Heart right ventricle (tissue), 16 donors: ENCODE measurements around the gene NOD1. TPM values are rescaled to one million over a fixed set of nuclear protein-coding genes. Genes with fewer than 3 reads are reported as not detected.

Experiments
- ATAC-seq, 8 donors: fragments of 200-7000 bp; cut with Tn5 transposase; one replicate each; pipeline ENCODE4 v1.9.1; 2020; ENCODE audit warnings: mild to moderate bottlenecking in 8 of 8, moderate library complexity in 8 of 8, moderate number of reproducible peaks in 1 of 8
- DNase-seq, 2 donors: peaks; one replicate each; pipeline ENCODE4 v3.0.0-alpha.2; 2020
- H3K27ac ChIP-seq, 10 donors: fragments of 200-600 bp; sonication (generic) in 2 of 10; one replicate each; pipeline versions ENCODE4 v1.5.0 to v1.8.0; 2020 to 2022; ENCODE audit warnings: mild to moderate bottlenecking in 3 of 10
- H3K27me3 ChIP-seq, 7 donors: fragments of 200-600 bp; one replicate each; pipeline ENCODE4 v1.8.0; 2021 to 2022; ENCODE audit warnings: mild to moderate bottlenecking in 2 of 7
- H3K36me3 ChIP-seq, 9 donors: fragments of 200-600 bp; sonication (generic) in 1 of 9; one replicate each; pipeline versions ENCODE4 v1.5.0 to v1.8.0; 2020 to 2022; ENCODE audit warnings: mild to moderate bottlenecking in 2 of 9
- H3K4me1 ChIP-seq, 9 donors: fragments of 200-600 bp; sonication (generic) in 1 of 9; one replicate each; pipeline versions ENCODE4 v1.5.0 to v1.8.0; 2020 to 2022; ENCODE audit warnings: mild to moderate bottlenecking in 4 of 9
- H3K4me3 ChIP-seq, 10 donors: fragments of 200-600 bp; sonication (generic) in 2 of 10; one replicate each; pipeline versions ENCODE4 v1.5.0 to v1.8.0; 2020 to 2022; ENCODE audit warnings: mild to moderate bottlenecking in 7 of 10, moderate library complexity in 2 of 10
- H3K9me3 ChIP-seq, 11 donors: fragments of 200-600 bp in 10 of 11; sonication (generic) in 2 of 11; one replicate each; pipeline versions ENCODE4 v1.5.0 to v1.8.0; 2013 to 2022; ENCODE audit warnings: mild to moderate bottlenecking in 2 of 11, control low read depth in 1 of 11, moderate library complexity in 1 of 11
- CTCF ChIP-seq, 9 donors: fragments of 200-600 bp; sonication (generic) in 2 of 9; IDR thresholded peaks; one replicate each; pipeline versions ENCODE4 v1.5.0 to v1.8.0; 2021 to 2022; ENCODE audit warnings: antibody characterized with exemption in 9 of 9, mild to moderate bottlenecking in 5 of 9, moderate library complexity in 1 of 9
- WGBS, 2 donors: extraction: QIAGEN DNeasy Blood & Tissue Kit; methylation state at CpG; one replicate each; pipeline ENCODE4 v1.1.7; 2013; ENCODE audit warnings: inconsistent platforms in 1 of 2; 5-methylcytosine and 5-hydroxymethylcytosine counted together
- intact Hi-C, 10 donors: fragments of 100-400 bp; cut with DNase I; formaldehyde crosslinking; loops; one replicate each; pipeline versions ENCODE4 v1.11.1 to v1.14.2; 2022
- polyA plus RNA-seq, 2 donors: library from polyadenylated mRNA; stranded (reverse); fragments of 200-250 nt; gene quantifications; one replicate each; pipeline ENCODE4 v1.2.3, GENCODE V29; 2013
- total RNA-seq, 10 donors: library from RNA; stranded (reverse); fragmentation: NEBNext Ultra II Directional in 3 of 10; extraction: Animal tissue kit (Norgen Biotek cat#: 25700) in 3 of 10; gene quantifications; one replicate each; pipeline versions ENCODE4 v1.2.1 to v1.2.4, GENCODE V29; 2021 to 2023
- donor health status: Arrhythmogenic right ventricular cardiomyopathy.
- donor health status: ischemic (EF 13 %, LVEDD 7.1; RV severe dilation, severe dysfunction).
- donor health status: healthy with polysubstance abuse.
- donor health status: DM: no; HTN: yes; CAD: no.
- donor health status: DM: no; HTN: no; CAD: no.
- donor health status: ischemic (EF 25% LVEDD 6.9; RV normal size, moderate dysfunction).
- donor health status: ischemic (EF 25% LVEDD 5.7; RV mildly dilated, moderate dysfunction).
- donor health status: healthy.
- donor health status: DM: yes; HTN: yes; CAD: no.
- donor health status: Ischemic cardiomyopathy.
- donor health status: ischemic (EF 35%, LVEDD 5.7; RV mildly dilated, moderate dysfunction).
- donor health status: nonischemic (EF 11% LVEDD 7.7; RV severe dilation, severe dysfunction).
- donor health status: DM: yes; HTN: yes; CAD: no.
- donor health status: PGD.
- donor health status: ischemic (EF 29% LVEDD 5.4; RV normal size, mild dysfunction).
- donor health status: nonischemic (EF 23%, LVEDD 6.1; RV moderate dilation, normal function).

NOD1 gene
- total and polyA plus RNA-seq, 12 donors: 6.3 to 19.1 (median 8.6) TPM

DNA sequence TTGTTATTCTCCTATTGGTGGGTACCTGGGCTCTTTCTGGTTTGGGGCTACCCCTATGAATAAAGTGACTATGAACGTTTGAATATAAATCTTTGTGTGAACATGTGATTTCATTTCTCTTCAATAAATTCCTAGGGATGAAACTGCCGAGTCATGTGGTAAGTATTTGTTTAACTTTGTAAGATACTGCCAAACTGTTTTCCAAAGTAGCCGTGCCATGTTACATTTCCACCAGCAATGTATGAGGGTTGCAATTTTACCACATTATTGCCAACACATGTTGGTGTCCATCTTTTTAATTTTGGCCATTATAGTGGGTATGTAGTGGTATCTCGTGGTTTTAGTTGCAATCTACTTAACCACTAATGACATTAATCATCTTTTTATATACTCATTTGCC is 99.5 kb downstream of the NOD1 start:
- intact Hi-C loops: no loop called here
- Histone ChIP-seq H3K36me3 (no peaks in the 10 kb centered on the region), H3K4me1 (no peaks in the 10 kb centered on the region), H3K4me3 (no peak overlapping the region), H3K27me3 (no peaks in the 10 kb centered on the region), H3K27ac (no peak overlapping the region), H3K9me3 (peaks cover 0 to 20% (median 3%) of the 10 kb centered on the region in 11 donors)
- no peak for DNase-seq
- 87 to 89% methylated on average over 4 of the region's 4 CpGs for WGBS, 2 donors
- no peak for TF ChIP-seq CTCF (IDR thresholded peaks at IDR 0.05)
- no peak for ATAC-seq

GRCh38 chr7:30378275-30378674 is 100.3 kb downstream of the NOD1 start:
- 86 to 91% methylated on average over 1 of the region's 1 CpG for WGBS, 2 donors

More at GRCh38 chr7:30378275-30378674, 100.3 kb downstream of the NOD1 start:
- no peak overlapping the region for H3K27ac ChIP-seq
- DNase-seq: no peak
- H3K4me3 ChIP-seq: no peak overlapping the region
- H3K27me3 ChIP-seq: no peaks in the 10 kb centered on the region
- intact Hi-C loops: no loop called here
- H3K9me3 ChIP-seq: peaks cover 0 to 16% (median 3%) of the 10 kb centered on the region in 11 donors
- ATAC-seq: no peak
- no peaks in the 10 kb centered on the region for H3K36me3 ChIP-seq
- H3K4me1 ChIP-seq: no peaks in the 10 kb centered on the region
- TF ChIP-seq CTCF (IDR thresholded peaks at IDR 0.05): no peak

Other genes starting within 250 kb of the NOD1 start
- 10 to 100 TPM in 3 of 10 donors, 1 to 10 TPM in 7; 5.3 to 13.8 (median 8.8) TPM for gene ZNRF2, start 194.2 kb downstream of the NOD1 start, total RNA-seq
- 1 to 10 TPM; 2.9 to 3.7 TPM for gene ZNRF2, start 194.2 kb downstream of the NOD1 start, polyA plus RNA-seq
- 10 to 100 TPM; 13.8 to 29.3 (median 18.3) TPM for gene GGCT, start 26.0 kb upstream of the NOD1 start, total RNA-seq
- 10 to 100 TPM; 31.7 to 54.2 TPM for gene GGCT, start 26.0 kb upstream of the NOD1 start, polyA plus RNA-seq
- 10 to 100 TPM; 36.5 to 52.2 (median 40.8) TPM for gene GARS1, start 116.1 kb upstream of the NOD1 start, total RNA-seq
- 10 to 100 TPM; 52.3 to 95.6 TPM for gene GARS1, start 116.1 kb upstream of the NOD1 start, polyA plus RNA-seq
- gene CRHR2, start 203.7 kb upstream of the NOD1 start, total RNA-seq: 1 to 10 TPM in 1 of 10 donors, under 1 TPM in 8, not detected in 1; 0.07 to 1.0 (median 0.28) TPM
- gene CRHR2, start 203.7 kb upstream of the NOD1 start, polyA plus RNA-seq: 1 to 10 TPM in 1 of 2 donors, under 1 TPM in 1; 0.10 to 1.2 TPM